Upper lobe of right lung (tissue), 1 donor: ENCODE results near the gene POU2AF2. TPM values are rescaled to one million over a fixed set of nuclear protein-coding genes. Genes with fewer than 3 reads are reported as not detected.
"Not testable (repeated sequence)": the region's sequence is repeated elsewhere in the genome, so short reads cannot be mapped to it uniquely, and the experiment has no call there.

ENCODE experiments used
- ATAC-seq: fragments of 200-7000 bp; cut with Tn5 transposase; one replicate; pipeline ENCODE4 v1.9.1; 2020; ENCODE audit warnings: mild to moderate bottlenecking, moderate library complexity
- DNase-seq: peaks from one replicate; pipeline ENCODE4 v3.0.0-alpha.2; 2020
- H3K27ac ChIP-seq: fragments of 200-600 bp; one replicate; pipeline ENCODE4 v1.8.0; 2022
- H3K27me3 ChIP-seq: fragments of 200-600 bp; one replicate; pipeline ENCODE4 v1.8.0; 2022; ENCODE audit warnings: mild to moderate bottlenecking
- H3K36me3 ChIP-seq: fragments of 200-600 bp; one replicate; pipeline ENCODE4 v1.8.0; 2022
- H3K4me1 ChIP-seq: fragments of 200-600 bp; one replicate; pipeline ENCODE4 v1.8.0; 2022
- H3K4me3 ChIP-seq: fragments of 200-600 bp; one replicate; pipeline ENCODE4 v1.8.0; 2022; ENCODE audit warnings: mild to moderate bottlenecking
- H3K9me3 ChIP-seq: fragments of 200-600 bp; one replicate; pipeline ENCODE4 v1.8.0; 2022
- intact Hi-C: fragments of 100-400 bp; cut with DNase I; formaldehyde crosslinking; loops from one replicate; pipeline ENCODE4 v1.11.0; 2022
- total RNA-seq: library from RNA; stranded (reverse); fragmentation: NEBNext Ultra II Directional; extraction: Animal tissue kit (Norgen Biotek cat#: 25700); gene quantifications from one replicate; pipeline ENCODE4 v1.2.1, GENCODE V29; 2021
- TF ChIP-seq, protein P1 (sequence below): fragments of 200-600 bp; IDR thresholded peaks from one replicate; pipeline ENCODE4 v1.8.0; 2022; ENCODE audit warnings: antibody characterized with exemption
- donor health status: DM: no; HTN: yes; CAD: no; lungs with severe emphysema.

The POU2AF2 gene
- total RNA-seq, 1 donor from 2014 or later = not detected

DNA sequence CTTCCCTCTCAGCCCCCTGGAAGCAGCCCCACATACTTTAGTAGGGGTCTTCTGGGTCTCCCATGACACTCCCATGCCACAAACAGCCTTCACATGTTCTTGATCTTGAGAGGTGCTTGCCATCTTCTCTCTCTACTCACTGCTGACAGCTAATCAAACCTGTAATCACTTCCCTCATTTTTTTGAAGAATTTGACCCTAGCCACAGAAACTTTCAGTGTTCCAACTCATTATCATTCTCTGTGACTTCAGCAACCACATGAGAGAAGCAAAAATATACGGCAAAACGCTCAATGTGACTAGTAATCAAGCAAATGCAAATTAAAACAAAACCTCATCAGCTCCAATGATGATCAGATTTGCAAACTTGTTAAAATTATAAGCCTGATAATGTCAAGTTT lies 38.3 kb upstream of the POU2AF2 start:
- Histone ChIP-seq H3K36me3 (no peaks in the 10 kb centered on the region), H3K4me1 (peaks cover 6% of the 10 kb centered on the region), H3K27ac (no peak overlapping the region), H3K9me3 (no peaks in the 10 kb centered on the region), H3K4me3 (no peak overlapping the region), H3K27me3 (no peaks in the 10 kb centered on the region)
- DNase-seq (no peak), ATAC-seq (no peak)
- TF ChIP-seq, protein P1, sequence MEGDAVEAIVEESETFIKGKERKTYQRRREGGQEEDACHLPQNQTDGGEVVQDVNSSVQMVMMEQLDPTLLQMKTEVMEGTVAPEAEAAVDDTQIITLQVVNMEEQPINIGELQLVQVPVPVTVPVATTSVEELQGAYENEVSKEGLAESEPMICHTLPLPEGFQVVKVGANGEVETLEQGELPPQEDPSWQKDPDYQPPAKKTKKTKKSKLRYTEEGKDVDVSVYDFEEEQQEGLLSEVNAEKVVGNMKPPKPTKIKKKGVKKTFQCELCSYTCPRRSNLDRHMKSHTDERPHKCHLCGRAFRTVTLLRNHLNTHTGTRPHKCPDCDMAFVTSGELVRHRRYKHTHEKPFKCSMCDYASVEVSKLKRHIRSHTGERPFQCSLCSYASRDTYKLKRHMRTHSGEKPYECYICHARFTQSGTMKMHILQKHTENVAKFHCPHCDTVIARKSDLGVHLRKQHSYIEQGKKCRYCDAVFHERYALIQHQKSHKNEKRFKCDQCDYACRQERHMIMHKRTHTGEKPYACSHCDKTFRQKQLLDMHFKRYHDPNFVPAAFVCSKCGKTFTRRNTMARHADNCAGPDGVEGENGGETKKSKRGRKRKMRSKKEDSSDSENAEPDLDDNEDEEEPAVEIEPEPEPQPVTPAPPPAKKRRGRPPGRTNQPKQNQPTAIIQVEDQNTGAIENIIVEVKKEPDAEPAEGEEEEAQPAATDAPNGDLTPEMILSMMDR = no peak
- intact Hi-C loops = no loop called here

- ATAC-seq (no peak), DNase-seq (no peak)
- H3K4me1 ChIP-seq = peaks cover 6% of the 10 kb centered on the region
- H3K27me3 ChIP-seq = no peaks in the 10 kb centered on the region
- TF ChIP-seq, protein P1 = no peak
- intact Hi-C loops = no loop called here
- H3K4me3 ChIP-seq = no peak overlapping the region
- H3K36me3 ChIP-seq = no peaks in the 10 kb centered on the region
- no peak overlapping the region for H3K27ac ChIP-seq
- no peaks in the 10 kb centered on the region for H3K9me3 ChIP-seq
Measured at GRCh38 chr11:111209543-111210355, 35.8 kb upstream of the POU2AF2 start.

DNA sequence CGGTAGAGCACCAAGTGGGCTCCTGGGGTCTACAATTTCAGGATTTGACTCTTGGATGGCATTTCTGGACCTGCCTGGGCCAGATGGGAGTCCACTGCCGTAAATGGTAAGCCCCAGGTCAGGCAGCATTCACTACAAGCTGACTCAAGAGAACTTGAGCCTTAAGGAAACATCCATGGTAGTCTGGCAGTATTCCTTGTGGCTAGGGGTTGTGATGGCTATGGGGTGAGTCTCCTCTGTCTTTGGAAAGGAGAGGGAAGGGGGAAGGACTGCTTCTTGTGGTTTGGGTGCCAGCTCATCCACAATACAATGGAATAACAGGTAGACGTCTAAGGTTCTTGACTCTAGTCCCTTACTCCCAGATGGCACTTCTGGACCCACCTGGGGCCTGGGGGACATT lies 32.3 kb upstream of the POU2AF2 start:
- no peak for ATAC-seq
- DNase-seq = no peak
- TF ChIP-seq, protein P1 = no peak
- no peaks in the 10 kb centered on the region for H3K9me3 ChIP-seq
- no peak overlapping the region for H3K27ac ChIP-seq
- H3K4me3 ChIP-seq = no peak overlapping the region
- H3K4me1 ChIP-seq = no peaks in the 10 kb centered on the region
- H3K36me3 ChIP-seq = no peaks in the 10 kb centered on the region
- intact Hi-C loops = no loop called here
- H3K27me3 ChIP-seq = no peaks in the 10 kb centered on the region

DNA sequence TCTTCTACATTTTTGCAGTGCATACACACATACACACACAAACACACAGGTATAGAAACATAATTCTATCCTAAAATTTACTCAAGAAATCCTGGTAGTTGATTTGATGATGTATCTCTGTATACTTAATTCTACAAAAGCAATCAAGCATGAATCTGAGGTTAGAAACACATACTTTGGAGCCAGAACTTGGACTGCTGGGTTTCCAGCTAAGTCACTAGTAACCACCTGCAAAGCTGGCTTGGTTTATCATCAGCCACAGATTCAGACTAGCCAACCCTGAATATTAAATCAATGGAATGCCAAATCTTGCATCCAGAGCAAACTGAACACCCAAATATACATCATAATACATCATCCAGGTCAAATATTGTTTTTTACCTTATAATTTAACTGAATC lies 24.8 kb upstream of the POU2AF2 start:
- H3K4me3 ChIP-seq = no peak overlapping the region
- H3K27me3 ChIP-seq = no peaks in the 10 kb centered on the region
- intact Hi-C loops = no loop called here
- no peaks in the 10 kb centered on the region for H3K36me3 ChIP-seq
- DNase-seq (no peak), ATAC-seq (no peak)
- H3K4me1 ChIP-seq = no peaks in the 10 kb centered on the region
- no peak overlapping the region for H3K27ac ChIP-seq
- TF ChIP-seq, protein P1 = no peak
- no peaks in the 10 kb centered on the region for H3K9me3 ChIP-seq

DNA sequence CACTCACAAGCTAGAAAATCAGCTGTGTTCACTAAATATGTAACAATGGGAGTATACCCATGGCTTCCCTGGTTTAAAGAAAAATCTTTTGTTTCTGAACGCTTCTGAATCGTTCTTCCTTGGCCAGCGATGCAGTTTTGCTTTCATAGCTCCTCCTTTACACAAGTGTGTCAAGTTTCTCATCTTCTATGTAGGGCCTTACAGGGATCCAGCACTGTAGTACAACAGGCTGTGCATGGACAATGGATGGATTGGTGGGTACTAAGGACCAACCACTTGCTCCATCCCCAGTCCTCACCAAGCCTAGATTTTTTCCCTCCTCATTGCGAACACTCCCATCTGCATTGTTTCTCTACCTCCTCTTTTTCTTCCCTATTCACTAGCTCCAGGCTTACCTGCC lies 24.3 kb upstream of the POU2AF2 start:
- intact Hi-C loops = no loop called here
- no peak overlapping the region for H3K4me3 ChIP-seq
- no peaks in the 10 kb centered on the region for H3K27me3 ChIP-seq
- H3K27ac ChIP-seq = no peak overlapping the region
- TF ChIP-seq, protein P1 = no peak
- H3K36me3 ChIP-seq = no peaks in the 10 kb centered on the region
- no peaks in the 10 kb centered on the region for H3K9me3 ChIP-seq
- no peak for DNase-seq
- no peak for ATAC-seq
- no peaks in the 10 kb centered on the region for H3K4me1 ChIP-seq

- H3K27ac ChIP-seq, H3K27me3 ChIP-seq, H3K4me3 ChIP-seq, H3K4me1 ChIP-seq, H3K36me3 ChIP-seq, DNase-seq, H3K9me3 ChIP-seq, intact Hi-C loops, ATAC-seq: not testable (repeated sequence)
Measured at GRCh38 chr11:111221936-111222335, 23.6 kb upstream of the POU2AF2 start.

GRCh38 chr11:111222821-111223455 lies 22.6 kb upstream of the POU2AF2 start:
- H3K9me3 ChIP-seq, ATAC-seq, H3K27ac ChIP-seq, DNase-seq, H3K4me3 ChIP-seq, H3K36me3 ChIP-seq, H3K27me3 ChIP-seq, intact Hi-C loops, H3K4me1 ChIP-seq: not testable (repeated sequence)
